Measurements from ENCODE around the gene LDLRAD4.

Gene LDLRAD4

GRCh38 chr18:13232086-13232917 lies 13.7 kb downstream of the LDLRAD4 start:
- DNase-seq, result no peak

DNA sequence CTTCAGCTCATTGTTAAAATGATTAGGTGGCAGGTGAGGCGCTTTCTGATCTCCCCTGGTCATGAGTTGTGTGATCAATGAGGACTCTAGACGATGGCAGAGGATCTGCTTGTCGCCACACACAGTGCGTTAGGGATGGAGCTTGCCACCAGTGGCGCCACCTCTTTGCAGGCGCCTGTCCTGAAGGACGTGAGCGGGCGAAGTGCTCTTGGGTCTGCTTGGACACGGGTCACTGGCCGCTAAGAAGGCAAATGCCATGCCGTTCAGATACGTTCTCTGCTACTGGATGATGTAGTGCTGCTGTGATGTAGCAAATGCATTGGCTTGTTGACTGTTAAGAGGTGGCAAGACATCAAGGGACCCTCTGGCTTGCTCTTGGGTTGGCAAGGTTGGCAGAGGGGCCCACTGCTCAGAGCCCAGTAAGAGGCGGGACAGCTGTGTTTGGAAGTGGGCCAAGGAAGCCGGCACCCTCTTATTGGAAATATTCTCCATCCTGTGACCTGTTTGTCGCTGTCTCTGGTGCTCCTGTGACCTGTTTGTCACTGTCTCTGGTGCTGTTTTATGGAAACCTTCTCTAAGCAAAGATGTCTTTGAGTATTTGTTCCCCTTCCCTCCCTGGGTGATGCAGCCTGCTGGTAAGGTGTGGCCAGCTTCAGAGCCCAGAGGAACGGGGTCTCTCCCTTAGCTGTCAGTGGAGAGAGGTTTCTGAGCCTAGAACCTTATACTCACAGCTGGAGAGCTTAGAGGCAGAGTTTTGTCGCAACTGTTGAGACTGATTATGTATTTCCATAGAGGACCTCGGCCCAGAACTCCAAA lies 14.6 kb downstream of the LDLRAD4 start:
- no peak for DNase-seq

DNA sequence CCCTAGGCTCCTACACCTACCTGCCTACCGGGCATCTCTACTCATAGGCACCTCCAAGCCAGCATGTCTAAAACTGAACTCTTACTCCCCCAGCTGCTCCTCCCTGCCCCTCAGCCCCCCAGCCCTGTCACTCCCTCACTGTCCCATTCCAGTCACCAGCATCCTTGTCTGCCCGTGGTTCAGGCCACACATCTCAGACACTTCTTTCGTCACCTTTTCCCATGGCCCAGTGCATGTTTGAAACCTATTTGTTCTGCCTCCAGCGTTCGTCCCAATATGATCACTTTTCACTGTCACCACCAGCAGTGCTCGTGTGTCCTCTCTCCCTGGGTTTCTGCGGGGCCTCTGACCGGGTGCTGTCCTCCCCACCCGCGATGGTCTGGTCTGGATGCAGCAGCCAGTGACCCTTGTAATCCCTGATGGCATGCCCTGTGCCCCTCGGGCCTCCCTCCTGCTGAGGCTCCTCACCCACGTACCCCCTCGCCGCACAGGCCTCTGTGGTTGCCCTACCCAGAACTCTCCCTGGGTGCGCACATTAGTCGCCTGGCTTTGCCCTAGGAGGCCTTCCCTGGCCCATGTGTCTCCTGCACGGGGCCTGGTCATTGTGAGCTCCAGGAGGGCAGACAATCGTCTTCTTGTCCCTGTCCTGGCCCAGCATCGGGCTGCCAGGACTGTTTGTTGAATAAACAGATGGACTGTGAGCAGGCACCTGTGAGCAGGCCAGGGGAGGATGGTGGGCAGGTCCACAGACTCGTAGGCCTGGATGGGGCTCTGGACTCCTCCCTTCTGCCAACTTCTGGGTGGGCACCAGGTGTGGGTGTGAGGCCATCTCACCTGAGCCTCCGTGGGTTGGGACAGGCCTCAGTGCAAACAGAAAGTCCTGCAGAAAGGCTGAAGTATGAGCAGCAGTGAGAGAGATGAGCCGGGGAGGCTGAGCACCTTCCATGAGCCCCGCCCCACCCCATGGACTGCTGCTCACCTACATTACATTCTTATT lies 15.5 kb downstream of the LDLRAD4 start:
- DNase-seq, result no peak

DNA sequence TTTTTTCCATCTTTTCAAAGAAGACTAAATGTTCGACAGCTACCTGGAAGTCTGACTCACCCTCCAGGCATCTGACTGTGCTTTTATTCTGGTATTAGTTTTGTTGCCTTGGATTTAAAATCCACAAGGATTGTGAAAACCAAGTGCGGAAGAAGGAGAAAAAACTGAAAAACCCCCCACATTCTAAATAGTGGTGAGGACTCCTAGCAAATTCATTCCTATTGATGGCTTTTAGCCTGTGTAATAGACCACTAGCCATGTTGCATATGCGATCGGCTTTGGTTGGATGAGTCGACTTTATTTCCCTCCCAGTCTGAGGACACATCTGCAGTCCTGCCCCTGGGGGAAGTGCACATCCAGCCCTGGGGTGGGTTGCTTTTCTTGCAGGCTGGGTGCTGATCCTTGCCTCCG lies 16.9 kb downstream of the LDLRAD4 start:
- no peak for DNase-seq

GRCh38 chr18:13235981-13236380 lies 17.4 kb downstream of the LDLRAD4 start:
- DNase-seq, result no peak

GRCh38 chr18:13236411-13236810 lies 17.9 kb downstream of the LDLRAD4 start:
- no peak for DNase-seq

- DNase-seq, result no peak
Measured at GRCh38 chr18:13237073-13237472, 18.5 kb downstream of the LDLRAD4 start.

DNA sequence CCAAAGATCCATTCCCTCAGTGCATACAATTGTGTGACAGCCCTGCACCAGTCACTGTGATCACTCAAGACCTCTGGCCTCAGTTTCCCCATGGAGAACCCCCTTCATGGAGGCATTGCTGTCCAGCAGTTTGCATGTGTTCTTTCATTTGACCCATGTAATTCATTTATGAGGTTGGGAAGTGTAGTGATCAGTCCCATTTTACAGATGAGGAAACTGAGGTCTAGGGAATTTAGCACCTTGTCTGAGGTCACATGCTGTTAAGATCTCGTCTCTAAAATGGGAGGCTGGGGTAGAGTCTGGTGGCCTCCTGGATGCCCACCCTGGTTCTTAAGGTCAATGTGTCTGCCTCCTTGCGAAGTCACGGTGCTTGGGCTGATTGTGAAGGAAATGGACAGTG lies 19.1 kb downstream of the LDLRAD4 start:
- no peak for DNase-seq

GRCh38 chr18:13239171-13239956 lies 20.8 kb downstream of the LDLRAD4 start:
- no peak for DNase-seq

DNA sequence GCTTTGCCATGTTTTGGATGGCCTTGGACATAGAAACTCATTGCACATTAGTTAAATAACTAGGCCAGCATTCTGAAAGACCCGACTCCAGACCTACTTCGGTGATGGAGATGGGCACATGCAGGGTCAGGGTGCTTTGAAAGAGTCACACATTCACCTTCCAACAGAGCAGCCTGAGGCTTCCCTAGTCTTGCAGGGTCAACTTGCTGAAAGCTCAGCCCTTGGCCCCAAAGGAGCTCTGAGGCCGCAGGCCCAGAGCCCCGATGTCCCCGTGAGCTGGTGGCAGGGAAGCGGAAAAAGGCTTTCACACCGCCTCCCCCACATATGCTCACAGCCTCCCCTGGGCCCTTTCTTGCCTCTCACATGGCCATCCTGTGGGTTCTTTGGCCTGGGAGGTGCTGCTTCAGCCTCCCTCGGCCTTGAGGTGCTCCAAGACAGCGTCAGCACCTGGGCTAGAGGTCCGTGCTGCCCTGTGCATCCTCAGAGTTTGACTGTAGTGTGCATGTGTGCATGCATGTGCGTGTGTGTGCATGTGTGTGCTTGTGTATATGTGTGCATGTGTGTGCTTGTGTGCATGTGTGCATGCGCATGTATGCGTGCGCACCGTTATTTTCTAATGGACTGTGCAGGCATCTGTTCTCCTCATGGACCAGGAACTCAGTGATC lies 21.6 kb downstream of the LDLRAD4 start:
- no peak for DNase-seq

GRCh38 chr18:13241083-13241892 lies 22.7 kb downstream of the LDLRAD4 start:
- no peak for DNase-seq

GRCh38 chr18:13241893-13242175 lies 23.3 kb downstream of the LDLRAD4 start:
- DNase-seq, result no peak

- no peak for DNase-seq
Measured at GRCh38 chr18:13242797-13243196, 24.2 kb downstream of the LDLRAD4 start.

DNA sequence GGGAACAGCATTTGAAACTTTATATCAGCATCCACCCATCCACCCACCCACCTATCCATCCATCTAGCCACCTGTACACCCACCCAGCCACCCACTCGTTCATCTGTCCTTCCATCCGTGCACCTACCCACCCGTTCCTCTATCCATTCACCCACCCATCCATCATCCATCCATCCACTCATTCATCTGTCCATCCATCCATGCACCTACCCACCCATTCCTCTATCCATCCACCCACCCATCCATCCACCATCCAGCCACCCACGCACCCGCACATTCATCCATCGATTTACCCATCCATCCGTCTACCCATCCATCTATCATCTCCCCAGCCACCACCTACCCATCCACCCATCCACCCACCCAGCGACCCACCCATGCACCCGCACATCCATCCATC lies 24.8 kb downstream of the LDLRAD4 start:
- DNase-seq, result no peak

GRCh38 chr18:13244135-13244534 lies 25.6 kb downstream of the LDLRAD4 start:
- no peak for DNase-seq

- DNase-seq, result peak; percentile 69
Measured at GRCh38 chr18:13245481-13246000, 27.0 kb downstream of the LDLRAD4 start.

DNA sequence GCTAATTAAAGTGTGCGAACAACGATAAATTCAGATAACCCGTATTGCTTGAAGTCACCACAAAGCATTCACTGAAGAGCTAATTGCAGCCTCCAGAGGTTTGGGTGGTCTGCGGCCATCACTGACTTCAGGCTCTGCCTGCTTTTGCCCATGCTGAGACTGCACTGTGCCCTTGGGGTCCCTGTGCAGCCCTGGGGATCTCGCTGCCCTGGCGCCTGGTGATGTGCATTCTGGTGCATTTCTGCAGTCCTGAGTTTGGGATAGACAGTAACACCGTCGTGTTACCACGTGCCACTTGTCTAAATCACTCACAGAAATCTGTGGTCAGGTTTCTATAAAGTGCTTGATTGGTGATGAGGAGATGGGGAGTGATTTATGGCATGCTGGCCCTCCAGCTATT lies 27.6 kb downstream of the LDLRAD4 start:
- no peak for DNase-seq

- no peak for DNase-seq
Measured at GRCh38 chr18:13246591-13246990, 28.0 kb downstream of the LDLRAD4 start.

GRCh38 chr18:13247506-13247905 lies 28.9 kb downstream of the LDLRAD4 start:
- DNase-seq, result no peak

GRCh38 chr18:13252686-13253410 lies 34.3 kb downstream of the LDLRAD4 start:
- DNase-seq, result no peak

Measured in RPMI8226 (cell line).